Neuronal stem cell (in vitro differentiated cells): Measurements from ENCODE around the gene MIB2.

ENCODE experiments used
- DNase-seq: peaks from one replicate; pipeline ENCODE4 v3.0.0-alpha.2; 2013; ENCODE audit warnings: low spot score
- H2AFZ ChIP-seq: one replicate; pipeline ENCODE4 v1.6.1; 2013; ENCODE audit warnings: mild to moderate bottlenecking, low read length, inconsistent platforms
- H2AK5ac ChIP-seq: 2 replicates; pipeline ENCODE4 v1.6.1; 2013; ENCODE audit warnings: low read depth, mild to moderate bottlenecking, inconsistent platforms, low read length, moderate library complexity, mixed read lengths
- H2BK120ac ChIP-seq: 2 replicates; pipeline ENCODE4 v1.6.1; 2013; ENCODE audit warnings: low read depth, mild to moderate bottlenecking, inconsistent platforms, low read length, moderate library complexity, mixed read lengths
- H2BK12ac ChIP-seq: one replicate; pipeline ENCODE4 v1.6.1; 2013; ENCODE audit warnings: low read length, inconsistent platforms
- H2BK15ac ChIP-seq: 2 replicates; pipeline ENCODE4 v1.6.1; 2013; ENCODE audit warnings: mild to moderate bottlenecking, low read length, inconsistent platforms, mixed read lengths
- H2BK5ac ChIP-seq: one replicate; pipeline ENCODE4 v1.6.1; 2013; ENCODE audit warnings: inconsistent platforms, mild to moderate bottlenecking, low read length, moderate library complexity
- H3K14ac ChIP-seq: one replicate; pipeline ENCODE4 v1.6.1; 2013; ENCODE audit warnings: low read length, inconsistent platforms
- H3K18ac ChIP-seq: 2 replicates; pipeline ENCODE4 v1.6.1; 2013; ENCODE audit warnings: low read length, inconsistent platforms
- H3K23ac ChIP-seq: 2 replicates; pipeline ENCODE4 v1.6.1; 2013; ENCODE audit warnings: low read depth, mild to moderate bottlenecking, mixed read lengths, low read length, inconsistent platforms; ENCODE audit not compliant: poor library complexity
- H3K27ac ChIP-seq: replicated peaks from 3 replicates; pipeline ENCODE4 v1.5.1; 2013; ENCODE audit warnings: low read length, inconsistent platforms
- H3K27me3 ChIP-seq, 3 experiments: 2 replicates each; pipeline ENCODE4 v1.6.1; 2013; ENCODE audit warnings: low read length in 3 of 3, mild to moderate bottlenecking in 2 of 3, inconsistent platforms in 1 of 3, low read depth in 1 of 3, mixed read lengths in 1 of 3, moderate library complexity in 1 of 3; ENCODE audit not compliant: control insufficient read depth in 3 of 3, insufficient read depth in 3 of 3
- H3K36me3 ChIP-seq, 2 donors: replicated peaks in 1 of 2; 2 replicates each; pipeline ENCODE4 v1.6.1; 2013; ENCODE audit warnings: low read length in 2 of 2; ENCODE audit not compliant: control insufficient read depth in 2 of 2, insufficient read depth in 2 of 2
- H3K4ac ChIP-seq: 2 replicates; pipeline ENCODE4 v1.6.1; 2013; ENCODE audit warnings: inconsistent platforms, mild to moderate bottlenecking, low read length, moderate library complexity
- H3K4me1 ChIP-seq, 2 donors: 1 replicate in 1 of 2; 2 replicates in 1 of 2; pipeline ENCODE4 v1.6.1; 2013; ENCODE audit warnings: low read length in 2 of 2, low read depth in 1 of 2; ENCODE audit not compliant: control insufficient read depth in 2 of 2, insufficient read depth in 1 of 2
- H3K4me2 ChIP-seq: one replicate; pipeline ENCODE4 v1.6.1; 2013; ENCODE audit warnings: mild to moderate bottlenecking, low read length, inconsistent platforms; ENCODE audit not compliant: insufficient read depth, poor library complexity, severe bottlenecking
- H3K4me3 ChIP-seq, 2 donors: 2 replicates each; pipeline ENCODE4 v1.5.1; 2013; ENCODE audit warnings: low read length in 2 of 2, mild to moderate bottlenecking in 2 of 2, inconsistent platforms in 1 of 2, moderate library complexity in 1 of 2
- H3K79me1 ChIP-seq: one replicate; pipeline ENCODE4 v1.6.1; 2013; ENCODE audit warnings: low read depth, mild to moderate bottlenecking, inconsistent platforms, low read length, moderate library complexity
- H3K9ac ChIP-seq: one replicate; pipeline ENCODE4 v1.6.1; 2013; ENCODE audit warnings: mild to moderate bottlenecking, low read depth, low read length, inconsistent platforms; ENCODE audit not compliant: poor library complexity
- H3K9me3 ChIP-seq, 2 donors: replicated peaks in 1 of 2; 2 replicates each; pipeline versions ENCODE3 to v1.6.1; 2013; ENCODE audit warnings: low read length in 2 of 2, mild to moderate bottlenecking in 2 of 2, inconsistent platforms in 1 of 2, low read depth in 1 of 2, mixed read lengths in 1 of 2, moderate library complexity in 1 of 2; ENCODE audit not compliant: control insufficient read depth in 2 of 2, insufficient read depth in 1 of 2
- H4K8ac ChIP-seq: one replicate; pipeline ENCODE4 v1.6.1; 2013; ENCODE audit warnings: low read depth, mild to moderate bottlenecking, inconsistent platforms, low read length, moderate library complexity
- H4K91ac ChIP-seq: one replicate; pipeline ENCODE4 v1.6.1; 2013; ENCODE audit warnings: low read length, low read depth, mild to moderate bottlenecking, inconsistent platforms; ENCODE audit not compliant: poor library complexity
- WGBS, 2 donors: extraction: QIAGEN DNeasy Blood & Tissue Kit; methylation state at CpG; one replicate each; pipeline ENCODE4 v1.1.7; 2013; ENCODE audit warnings: missing lambda C conversion rate in 2 of 2, mixed read lengths in 1 of 2; ENCODE audit not compliant: insufficient read length in 2 of 2, insufficient replicate concordance in 1 of 2; ENCODE audit errors: extremely low coverage in 2 of 2; 5-methylcytosine and 5-hydroxymethylcytosine counted together

MIB2 gene

GRCh38 chr1:1613509-1614082 lies 1.7 kb upstream of the MIB2 start:
- Histone ChIP-seq H3K23ac (no peak overlapping the region), H3K14ac (no peak overlapping the region), H3K9me3 (no peaks in the 10 kb centered on the region), H3K27me3 (no peaks in the 10 kb centered on the region), H3K27ac (no peak overlapping the region), H4K8ac (no peak overlapping the region), H3K18ac (no peak overlapping the region), H3K4ac (no peak overlapping the region), H2AFZ (no peak overlapping the region), H3K9ac (no peak overlapping the region), H3K4me1 (peaks cover 11 to 21% of the 10 kb centered on the region in 2 donors), H2BK120ac (no peak overlapping the region), H2BK12ac (no peak overlapping the region), H3K4me2 (peak overlapping the region; percentile 93), H3K79me1 (peaks cover 17% of the 10 kb centered on the region), H2BK5ac (no peak overlapping the region), H2AK5ac (no peak overlapping the region), H3K4me3 (peak overlapping the region in 1 of 2 donors; percentile 100), H4K91ac (no peak overlapping the region), H2BK15ac (no peak overlapping the region), H3K36me3 (peaks cover 12 to 24% of the 10 kb centered on the region in 2 donors)
- no peak for DNase-seq
- WGBS, 2 donors = no CpG with 5 or more reads among the region's 11 CpGs

- Histone ChIP-seq H3K27me3 (no peaks in the 10 kb centered on the region), H3K4me2 (peak overlapping the region; percentile 93), H3K9me3 (no peaks in the 10 kb centered on the region), H3K79me1 (peaks cover 19% of the 10 kb centered on the region), H2BK15ac (no peak overlapping the region), H2BK12ac (no peak overlapping the region), H3K9ac (peak overlapping the region; percentile 51), H3K18ac (no peak overlapping the region), H3K4me3 (peak overlapping the region; percentile 88 to 100), H4K91ac (no peak overlapping the region), H4K8ac (no peak overlapping the region), H2AK5ac (no peak overlapping the region), H3K4ac (no peak overlapping the region), H3K14ac (no peak overlapping the region), H3K23ac (no peak overlapping the region), H3K4me1 (peaks cover 11 to 21% of the 10 kb centered on the region in 2 donors), H3K27ac (peak overlapping the region; percentile 14), H2AFZ (peak overlapping the region; percentile 99), H2BK5ac (no peak overlapping the region), H2BK120ac (no peak overlapping the region), H3K36me3 (peaks cover 12 to 24% of the 10 kb centered on the region in 2 donors)
- no peak for DNase-seq
- no CpG with 5 or more reads among the region's 30 CpGs for WGBS, 2 donors
Measured at GRCh38 chr1:1614204-1614953, 921 bp upstream of the MIB2 start.

- Histone ChIP-seq H3K14ac (no peak overlapping the region), H3K9ac (peak overlapping the region; percentile 47), H3K4me2 (peak overlapping the region; percentile 93), H3K27ac (peak overlapping the region; percentile 14), H3K79me1 (peaks cover 21% of the 10 kb centered on the region), H3K9me3 (no peaks in the 10 kb centered on the region), H2BK120ac (no peak overlapping the region), H2BK5ac (no peak overlapping the region), H4K91ac (no peak overlapping the region), H3K23ac (peak overlapping the region; percentile 100), H4K8ac (no peak overlapping the region), H3K27me3 (no peaks in the 10 kb centered on the region), H3K4me3 (peak overlapping the region; percentile 88 to 100), H3K18ac (no peak overlapping the region), H3K4me1 (peaks cover 11 to 21% of the 10 kb centered on the region in 2 donors), H2AK5ac (no peak overlapping the region), H2BK15ac (no peak overlapping the region), H2AFZ (peak overlapping the region; percentile 99), H3K4ac (no peak overlapping the region), H3K36me3 (peaks cover 12 to 24% of the 10 kb centered on the region in 2 donors), H2BK12ac (no peak overlapping the region)
- no CpG with 5 or more reads among the region's 23 CpGs for WGBS, 2 donors
- DNase-seq = no peak
Measured at GRCh38 chr1:1614954-1615255, 395 bp upstream of the MIB2 start.

DNA sequence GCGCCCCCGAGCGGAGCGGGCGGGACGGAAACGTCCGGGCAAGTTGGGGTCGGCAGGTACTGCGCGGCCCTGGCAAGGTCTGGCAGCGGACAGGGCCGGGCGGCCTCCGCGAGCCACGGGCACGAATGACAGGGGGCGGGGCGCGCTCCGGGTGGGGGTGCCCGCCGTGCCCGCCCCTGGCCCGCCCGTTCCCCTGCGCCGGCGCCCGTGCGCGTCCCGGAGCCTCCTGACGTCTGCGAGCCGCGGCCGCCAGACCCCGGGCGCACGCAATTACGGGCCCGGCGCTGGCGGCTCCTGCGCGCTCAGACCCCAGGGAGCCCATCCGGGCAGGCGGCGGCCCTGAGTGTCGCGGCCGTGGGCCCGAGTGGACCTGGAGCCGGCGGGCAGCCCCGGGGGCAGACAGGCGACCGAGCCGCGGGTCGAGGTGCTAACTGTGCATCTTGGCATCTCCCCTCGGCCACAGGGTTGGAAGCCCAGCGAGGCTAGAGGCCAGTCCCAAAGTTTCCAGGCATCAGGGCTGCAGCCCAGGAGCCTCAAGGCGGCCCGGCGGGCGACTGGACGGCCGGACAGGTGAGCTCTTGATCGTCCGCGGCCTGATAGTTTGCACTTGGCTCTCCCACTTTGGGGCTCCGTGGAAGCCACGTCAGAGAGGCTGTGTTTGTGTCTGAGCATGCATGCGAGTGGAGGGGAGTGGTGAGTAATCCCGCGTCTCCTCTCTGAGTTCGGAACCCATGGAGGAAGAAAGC lies 918 bp downstream of the MIB2 start:
- Histone ChIP-seq H3K79me1 (peaks cover 21% of the 10 kb centered on the region), H3K27me3 (no peaks in the 10 kb centered on the region), H2BK120ac (peak overlapping the region; percentile 47), H3K9me3 (no peaks in the 10 kb centered on the region), H4K8ac (no peak overlapping the region), H3K4ac (no peak overlapping the region), H3K14ac (peak overlapping the region; percentile 94), H2BK15ac (no peak overlapping the region), H3K4me2 (peak overlapping the region; percentile 96), H3K23ac (peak overlapping the region; percentile 100), H4K91ac (no peak overlapping the region), H2AFZ (peak overlapping the region; percentile 99), H3K4me3 (peak overlapping the region; percentile 95 to 100), H2BK5ac (peak overlapping the region; percentile 100), H2AK5ac (peak overlapping the region; percentile 56), H3K4me1 (peaks cover 11 to 21% of the 10 kb centered on the region in 2 donors), H2BK12ac (peak overlapping the region; percentile 84), H3K9ac (peak overlapping the region; percentile 92), H3K27ac (peak overlapping the region; percentile 27), H3K36me3 (peaks cover 12 to 24% of the 10 kb centered on the region in 2 donors), H3K18ac (peak overlapping the region; percentile 93)
- DNase-seq = no peak
- WGBS, 2 donors = no CpG with 5 or more reads among the region's 80 CpGs
